OCI-LY7 (cell line): Measurements from ENCODE around the gene RFX2.

Source experiments
- EZH2phosphoT487 ChIP-seq: fragments of 200-600 bp; sonication (generic); IDR thresholded peaks from 2 replicates; pipeline ENCODE4 v1.6.1; 2018; ENCODE audit warnings: low read depth, borderline replicate concordance, mild to moderate bottlenecking, mixed run types, antibody characterized with exemption, low read length, moderate library complexity, mixed read lengths
- TF ChIP-seq, protein P1 (sequence below): fragments of 200-600 bp; sonication (generic); conservative IDR thresholded peaks from 2 replicates; pipeline ENCODE4 v1.5.1; 2014; ENCODE audit warnings: mild to moderate bottlenecking, antibody characterized with exemption, low read length, moderate library complexity, mixed read lengths

GRCh38 chr19:5951338-5951861, 158.9 kb downstream of the RFX2 start:
- TF ChIP-seq, protein P1, sequence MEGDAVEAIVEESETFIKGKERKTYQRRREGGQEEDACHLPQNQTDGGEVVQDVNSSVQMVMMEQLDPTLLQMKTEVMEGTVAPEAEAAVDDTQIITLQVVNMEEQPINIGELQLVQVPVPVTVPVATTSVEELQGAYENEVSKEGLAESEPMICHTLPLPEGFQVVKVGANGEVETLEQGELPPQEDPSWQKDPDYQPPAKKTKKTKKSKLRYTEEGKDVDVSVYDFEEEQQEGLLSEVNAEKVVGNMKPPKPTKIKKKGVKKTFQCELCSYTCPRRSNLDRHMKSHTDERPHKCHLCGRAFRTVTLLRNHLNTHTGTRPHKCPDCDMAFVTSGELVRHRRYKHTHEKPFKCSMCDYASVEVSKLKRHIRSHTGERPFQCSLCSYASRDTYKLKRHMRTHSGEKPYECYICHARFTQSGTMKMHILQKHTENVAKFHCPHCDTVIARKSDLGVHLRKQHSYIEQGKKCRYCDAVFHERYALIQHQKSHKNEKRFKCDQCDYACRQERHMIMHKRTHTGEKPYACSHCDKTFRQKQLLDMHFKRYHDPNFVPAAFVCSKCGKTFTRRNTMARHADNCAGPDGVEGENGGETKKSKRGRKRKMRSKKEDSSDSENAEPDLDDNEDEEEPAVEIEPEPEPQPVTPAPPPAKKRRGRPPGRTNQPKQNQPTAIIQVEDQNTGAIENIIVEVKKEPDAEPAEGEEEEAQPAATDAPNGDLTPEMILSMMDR: no peak
- no peak for TF ChIP-seq EZH2phosphoT487
